A375 (cell line): Measurements from ENCODE around the gene ANO6. TPM values are rescaled to one million over a fixed set of nuclear protein-coding genes. Genes with fewer than 3 reads are reported as not detected.

Experiments used
- small RNA-seq: library from RNA; depleted of rRNA; stranded (forward); fragments of <200 nt; gene quantifications from one replicate; pipeline ENCODE3, GENCODE V24; 2014
- total RNA-seq: library from RNA; depleted of rRNA; stranded (reverse); fragments of >200 nt; shearing (Covaris generic); gene quantifications from 2 replicates; pipeline ENCODE4 v1.2.3, GENCODE V29; 2014; rRNA removed

Gene ANO6
- 31.1 and 31.3 TPM in 2 replicates for total RNA-seq

GRCh38 chr12:45215419-45216229, at the start of gene ANO6:
TSS of gene ANO6 (plus strand) at chr12:45216095. CDS start at chr12:45216322, 227 bp downstream.

Small RNAs within 50 kb of the gene (small RNA-seq; reads per million reads assigned to genes)
- not detected for gene AC009248.2

Other genes with a start within 250 kb of the ANO6 start
- gene DBX2, start 165.0 kb upstream of the ANO6 start, total RNA-seq, result not detected in 2 replicates